Activated T-cell treated with anti-CD3 and anti-CD28 coated beads for 24 hours (primary cell): ENCODE measurements around the gene ARHGAP28.
"Not testable (repeated sequence)": the region's sequence is repeated elsewhere in the genome, so short reads cannot be mapped to it uniquely, and the experiment has no call there.

Experiments
- DNase-seq: peaks from one replicate; pipeline ENCODE4 v3.0.0-alpha.2; 2020; ENCODE audit warnings: low read depth

ARHGAP28 gene

GRCh38 chr18:6928359-6928758 lies 198.8 kb downstream of the ARHGAP28 start:
- no peak for DNase-seq

GRCh38 chr18:6929370-6930102 lies 200.0 kb downstream of the ARHGAP28 start:
- no peak for DNase-seq

- no peak for DNase-seq
Observed at GRCh38 chr18:6934859-6935258, 205.3 kb downstream of the ARHGAP28 start.

GRCh38 chr18:6938003-6938402 lies 208.5 kb downstream of the ARHGAP28 start:
- DNase-seq, result no peak

- DNase-seq, result not testable (repeated sequence)
Observed at GRCh38 chr18:6938403-6938802, 208.9 kb downstream of the ARHGAP28 start.

- no peak for DNase-seq
Observed at GRCh38 chr18:6939972-6940371, 210.5 kb downstream of the ARHGAP28 start.

GRCh38 chr18:6940451-6940850 lies 210.9 kb downstream of the ARHGAP28 start:
- DNase-seq, result no peak

- DNase-seq, result no peak
Observed at GRCh38 chr18:6941996-6942395, 212.5 kb downstream of the ARHGAP28 start.

- DNase-seq, result no peak
Observed at GRCh38 chr18:6942742-6943141, 213.2 kb downstream of the ARHGAP28 start.

GRCh38 chr18:6943143-6943542 lies 213.6 kb downstream of the ARHGAP28 start:
- DNase-seq, result no peak

GRCh38 chr18:6947338-6948030 lies 218.0 kb downstream of the ARHGAP28 start:
- no peak for DNase-seq

GRCh38 chr18:6948281-6949055 lies 219.0 kb downstream of the ARHGAP28 start:
- DNase-seq, result no peak

- DNase-seq, result no peak
Observed at GRCh38 chr18:6949800-6950586, 220.5 kb downstream of the ARHGAP28 start.

GRCh38 chr18:6950641-6951040 lies 221.1 kb downstream of the ARHGAP28 start:
- no peak for DNase-seq

GRCh38 chr18:6951336-6952090 lies 222.0 kb downstream of the ARHGAP28 start:
- no peak for DNase-seq

- no peak for DNase-seq
Observed at GRCh38 chr18:6954501-6954900, 225.0 kb downstream of the ARHGAP28 start.

- DNase-seq, result no peak
Observed at GRCh38 chr18:6955304-6955703, 225.8 kb downstream of the ARHGAP28 start.

GRCh38 chr18:6956495-6956894 lies 227.0 kb downstream of the ARHGAP28 start:
- DNase-seq, result no peak

- no peak for DNase-seq
Observed at GRCh38 chr18:6956999-6957398, 227.5 kb downstream of the ARHGAP28 start.

- DNase-seq, result no peak
Observed at GRCh38 chr18:6959110-6959509, 229.6 kb downstream of the ARHGAP28 start.

- DNase-seq, result no peak
Observed at GRCh38 chr18:6960124-6960523, 230.6 kb downstream of the ARHGAP28 start.
